NCI-H460 (cell line): ENCODE results near the gene CPXM1. TPM values are rescaled to one million over a fixed set of nuclear protein-coding genes. Genes with fewer than 3 reads are reported as not detected.
"Not testable (repeated sequence)": the region's sequence is repeated elsewhere in the genome, so short reads cannot be mapped to it uniquely, and the experiment has no call there.

ENCODE experiments used
- DNase-seq: peaks from one replicate; pipeline ENCODE4 v3.0.0-alpha.2; 2016; ENCODE audit warnings: low read depth; ENCODE audit errors: extremely low read depth
- total RNA-seq: library from RNA; depleted of rRNA; stranded (reverse); fragments of >200 nt; shearing (Covaris generic); gene quantifications from 2 replicates; pipeline ENCODE4 v1.2.3, GENCODE V29; 2014

CPXM1 gene
- total RNA-seq, 1 experiment from 2014 or later, result not detected

DNA sequence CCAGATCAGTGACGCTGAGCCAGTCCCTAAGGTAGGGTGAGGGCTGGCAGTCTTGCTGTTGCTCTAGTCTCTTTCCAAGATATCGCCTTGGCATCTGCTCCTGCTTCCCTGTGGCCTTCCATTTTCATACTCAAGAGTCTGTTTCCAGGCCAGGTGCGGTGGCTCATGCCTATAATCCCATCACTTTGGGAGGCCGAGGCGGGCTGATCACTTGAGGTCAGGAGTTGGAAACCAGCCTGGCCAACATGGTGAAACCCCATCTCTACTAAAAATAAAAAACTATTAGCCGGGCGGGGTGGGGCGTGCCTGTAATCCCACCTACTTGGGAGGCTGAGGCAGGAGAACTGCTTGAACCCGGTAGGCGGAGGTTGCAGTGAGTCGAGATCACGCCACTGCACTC lies 30.3 kb downstream of the CPXM1 start:
- not testable (repeated sequence) for DNase-seq

- DNase-seq, result no peak
Observed at GRCh38 chr20:2768632-2769015, 31.8 kb downstream of the CPXM1 start.

GRCh38 chr20:2767768-2768631 lies 32.4 kb downstream of the CPXM1 start:
- DNase-seq, result no peak

DNA sequence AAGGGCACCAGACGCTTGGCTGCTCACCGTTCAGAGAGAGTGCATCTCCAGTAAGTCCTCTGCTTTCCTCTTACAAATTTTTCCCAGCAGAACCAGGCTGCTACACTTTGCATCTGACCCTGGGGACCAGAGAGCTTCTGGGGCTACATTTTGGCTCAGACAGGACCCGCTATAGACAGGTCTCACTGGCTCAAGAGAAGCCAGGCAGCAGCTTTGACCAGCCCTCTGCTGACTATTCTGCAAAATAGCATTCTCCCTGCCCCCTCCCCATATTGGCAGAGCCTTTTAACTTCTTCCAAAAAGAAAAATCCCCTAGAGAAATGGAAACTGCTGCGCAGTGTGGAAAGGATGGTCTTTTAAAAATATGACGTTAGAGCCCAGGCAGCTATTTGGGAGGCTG lies 37.2 kb downstream of the CPXM1 start:
- DNase-seq, result no peak

GRCh38 chr20:2762578-2763131 lies 37.8 kb downstream of the CPXM1 start:
- no peak for DNase-seq

GRCh38 chr20:2761885-2762284 lies 38.5 kb downstream of the CPXM1 start:
- no peak for DNase-seq

GRCh38 chr20:2760952-2761305 lies 39.5 kb downstream of the CPXM1 start:
- no peak for DNase-seq

DNA sequence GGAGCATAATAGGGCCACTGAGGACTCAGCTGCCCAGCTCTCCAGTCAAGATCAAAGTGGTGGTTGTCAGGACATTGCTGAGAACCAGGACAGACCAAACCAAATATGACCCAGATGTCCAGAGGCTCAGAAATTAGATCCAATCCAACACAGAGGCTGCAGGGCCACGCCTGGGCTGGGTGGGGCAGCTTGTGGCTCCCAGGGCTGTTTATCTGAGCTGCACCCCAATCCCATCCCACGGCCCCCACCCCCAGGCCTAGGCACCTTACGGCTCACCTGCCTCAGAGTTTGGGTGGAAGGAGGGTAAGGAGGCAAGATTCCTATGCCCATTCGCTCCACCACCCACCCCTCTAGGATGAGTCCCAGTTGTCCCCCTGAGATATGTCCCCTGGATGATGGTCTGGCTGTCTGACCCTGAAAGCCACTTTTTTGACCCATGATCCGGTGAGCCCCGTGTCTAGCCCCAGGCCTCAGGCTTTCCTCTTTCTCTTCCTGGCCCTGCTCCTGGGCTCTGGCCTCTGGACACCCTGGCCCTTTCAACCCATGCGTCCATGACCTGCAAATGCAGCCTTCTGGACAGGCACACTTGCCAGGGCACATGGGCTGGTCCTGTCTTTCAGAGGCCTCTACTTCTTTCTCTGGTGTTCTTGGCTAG lies 40.0 kb downstream of the CPXM1 start:
- DNase-seq, result no peak

DNA sequence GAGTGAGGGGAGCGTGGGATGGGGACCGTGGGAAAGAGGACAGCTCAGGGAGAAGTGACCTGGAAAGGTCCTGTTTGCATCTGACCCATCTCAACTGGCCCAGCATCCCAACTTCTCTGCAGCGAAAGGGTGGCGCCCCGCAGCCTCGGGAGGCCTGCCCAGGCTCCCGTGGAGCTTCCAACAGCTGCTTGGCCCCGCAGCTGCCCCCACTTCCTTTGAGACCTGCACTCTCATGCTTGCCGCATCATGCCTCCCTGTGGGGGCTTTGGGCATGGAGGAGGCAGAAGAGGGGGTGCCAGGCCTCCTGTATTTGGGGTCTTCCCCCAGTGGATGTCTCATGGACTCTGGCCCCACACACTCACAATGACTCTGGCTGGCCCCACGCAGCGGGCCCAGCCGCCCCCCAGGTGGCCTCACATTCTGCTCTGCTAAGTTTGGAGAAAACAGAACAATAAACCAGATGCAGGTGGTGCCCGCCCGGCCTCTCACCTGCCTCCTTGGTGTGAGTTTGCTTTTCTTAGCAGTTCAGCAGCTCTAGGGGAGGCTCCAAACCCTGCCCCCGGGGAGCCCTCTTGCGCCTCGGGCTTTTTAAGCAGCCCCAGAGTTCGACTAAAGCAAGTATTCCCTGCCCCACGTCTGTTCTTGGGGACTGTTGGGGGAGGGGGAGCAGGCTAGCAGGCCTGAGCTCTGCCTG lies 40.7 kb downstream of the CPXM1 start:
- DNase-seq, result no peak

DNA sequence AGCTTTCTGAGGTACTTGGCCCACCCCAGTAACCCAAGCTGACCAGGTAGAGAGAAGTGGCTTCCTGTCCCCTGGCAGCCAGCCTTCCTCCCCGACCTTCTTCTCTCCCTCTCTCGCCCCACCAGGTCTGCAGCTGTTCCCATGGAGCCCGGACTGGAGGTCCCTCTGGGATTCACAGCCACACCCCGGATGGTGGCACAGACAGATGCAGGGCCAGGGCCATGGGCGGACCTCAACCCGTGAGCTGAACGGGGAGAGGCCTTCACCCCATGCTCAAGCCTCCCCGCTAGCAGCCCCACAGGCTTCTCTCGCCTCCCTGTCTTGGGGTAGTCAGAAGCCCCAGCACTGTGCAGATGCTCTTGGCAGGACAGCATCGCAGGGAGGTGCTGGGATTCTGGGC lies 41.3 kb downstream of the CPXM1 start:
- DNase-seq, result no peak

- no peak for DNase-seq
Observed at GRCh38 chr20:2757969-2758368, 42.5 kb downstream of the CPXM1 start.

DNA sequence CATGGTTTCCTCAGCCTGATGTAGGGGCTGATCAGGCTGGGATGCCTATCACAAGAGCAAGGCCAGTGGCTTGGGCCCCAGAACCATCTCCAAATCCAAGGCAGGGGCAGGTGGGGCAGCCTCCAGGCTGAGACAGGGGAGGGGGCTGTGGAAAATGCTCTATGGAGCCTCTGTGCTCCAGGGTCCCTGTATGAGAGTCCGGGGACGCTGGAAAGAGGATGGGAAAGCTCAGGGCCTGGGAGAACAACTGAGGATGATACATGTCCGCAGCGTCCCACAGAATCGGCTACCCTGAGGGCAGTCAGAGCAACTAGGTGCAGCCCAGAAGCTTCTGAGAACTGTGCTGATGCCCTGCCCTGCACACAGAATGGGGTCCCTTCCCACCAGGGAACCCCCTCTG lies 43.4 kb downstream of the CPXM1 start:
- no peak for DNase-seq

DNA sequence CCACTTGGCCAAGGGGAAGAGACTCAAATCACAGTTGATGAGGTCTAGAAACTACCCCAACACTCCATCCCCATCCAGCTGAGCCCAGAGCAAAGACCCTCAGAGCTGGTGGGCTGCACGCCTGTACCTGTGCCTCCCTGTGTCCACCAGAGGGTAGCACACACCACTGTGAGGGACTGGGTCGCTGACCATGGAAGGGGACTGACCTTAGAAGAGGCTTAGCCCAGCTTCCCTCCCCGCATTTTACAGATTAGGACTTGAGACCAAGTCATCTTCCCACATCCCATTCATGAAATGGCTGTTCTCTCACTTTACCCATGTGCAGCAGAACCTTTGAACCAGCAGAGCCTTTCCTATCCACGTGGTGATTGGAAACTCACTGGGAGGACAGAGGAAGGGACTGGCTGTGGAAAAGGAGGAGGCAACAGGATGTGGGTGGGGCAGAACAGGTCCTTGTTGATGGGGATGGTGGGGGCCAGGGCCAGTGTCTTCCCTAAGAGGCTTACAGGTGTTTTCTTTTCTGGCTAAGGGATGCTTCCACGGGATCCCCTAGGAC lies 44.3 kb downstream of the CPXM1 start:
- no peak for DNase-seq

DNA sequence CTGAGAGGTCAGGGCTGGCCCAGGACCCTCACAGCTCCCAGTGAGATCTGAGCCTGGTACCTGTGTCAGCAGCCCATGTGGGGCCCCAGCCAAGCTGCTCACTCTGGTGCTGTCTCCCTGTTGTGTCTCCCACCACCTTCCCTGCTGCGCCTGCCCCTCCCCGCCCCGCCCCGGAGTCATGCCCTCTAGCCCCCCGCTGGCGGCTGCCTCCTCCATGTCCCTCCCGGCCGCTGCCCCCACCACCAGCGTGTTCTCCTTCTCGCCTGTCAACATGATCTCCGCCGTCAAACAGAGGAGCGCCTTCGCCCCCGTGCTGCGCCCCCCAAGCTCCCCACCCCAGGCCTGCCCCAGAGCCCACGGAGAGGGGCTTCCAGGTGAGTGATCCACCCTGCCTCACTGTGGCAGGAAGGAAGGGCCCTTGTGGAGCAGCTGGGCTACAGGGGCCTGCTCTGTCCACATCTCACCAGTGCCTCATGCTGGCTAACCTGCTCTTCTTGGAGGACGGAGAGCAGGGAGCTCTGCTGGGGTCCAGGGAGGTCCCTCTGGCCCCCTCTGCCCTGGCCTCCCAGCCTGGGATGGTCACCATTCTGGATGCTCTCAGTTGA lies 44.9 kb downstream of the CPXM1 start:
- DNase-seq, result no peak

DNA sequence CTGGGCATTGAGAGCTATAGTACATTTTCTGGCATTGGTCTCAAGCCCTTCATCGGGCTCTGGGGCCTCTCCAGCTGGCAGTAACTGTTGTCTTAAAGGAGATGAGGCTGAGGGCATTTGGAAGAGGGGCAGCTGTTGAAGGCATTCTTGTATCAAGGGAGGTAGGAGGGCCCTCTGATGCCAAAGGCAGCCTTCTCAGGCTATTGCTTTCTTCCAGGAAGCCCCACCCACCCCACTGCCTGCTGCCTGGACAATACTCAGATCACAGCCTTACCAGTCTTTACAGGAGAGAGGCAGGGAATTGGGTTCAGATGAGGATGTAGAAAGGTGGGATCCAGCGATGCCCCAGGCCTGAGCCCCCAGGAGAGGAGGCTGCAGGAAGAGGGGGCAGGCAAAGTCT lies 46.0 kb downstream of the CPXM1 start:
- no peak for DNase-seq

- DNase-seq, result no peak
Observed at GRCh38 chr20:2753461-2754040, 46.9 kb downstream of the CPXM1 start.

- DNase-seq, result peak; percentile 37
Observed at GRCh38 chr20:2752567-2753460, 47.6 kb downstream of the CPXM1 start.

DNA sequence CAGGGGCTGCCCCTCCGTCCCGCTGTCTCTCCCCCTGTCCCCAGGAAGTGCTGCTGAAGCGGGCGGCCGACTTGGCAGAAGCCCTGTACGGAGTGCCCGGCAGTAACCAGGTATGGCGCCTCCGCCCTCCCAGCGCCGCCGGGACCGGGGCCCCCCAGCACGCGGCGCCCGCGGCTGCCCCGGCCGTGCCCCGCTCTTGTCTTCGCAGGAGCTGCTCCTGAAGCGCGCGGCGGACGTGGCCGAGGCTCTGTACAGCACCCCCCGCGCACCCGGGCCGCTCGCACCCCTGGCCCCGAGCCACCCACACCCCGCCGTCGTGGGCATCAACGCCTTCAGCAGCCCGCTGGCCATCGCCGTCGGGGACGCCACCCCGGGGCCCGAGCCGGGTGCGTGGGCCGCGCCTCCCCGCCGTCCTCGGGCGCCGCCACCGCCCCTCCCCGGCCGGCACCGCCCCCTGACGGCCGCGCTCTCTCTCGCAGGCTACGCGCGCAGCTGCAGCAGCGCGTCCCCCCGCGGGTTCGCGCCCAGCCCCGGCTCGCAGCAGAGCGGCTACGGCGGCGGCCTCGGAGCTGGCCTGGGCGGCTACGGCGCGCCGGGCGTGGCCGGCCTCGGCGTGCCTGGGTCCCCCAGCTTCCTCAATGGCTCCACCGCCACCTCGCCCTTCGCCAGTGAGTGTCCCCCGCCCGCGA lies 48.4 kb downstream of the CPXM1 start:
- DNase-seq, result peak; percentile 16
